GM11168 (cell line): Measurements from ENCODE around the gene NOXO1.

ENCODE experiments used
- in situ Hi-C: fragments of 300-500 bp; cut with MboI; formaldehyde crosslinking; loops from one replicate; pipeline ENCODE4 v1.12.0; 2022; ENCODE audit warnings: low sequenced_read_pairs; ENCODE audit not compliant: unreplicated experiment

Gene NOXO1

DNA sequence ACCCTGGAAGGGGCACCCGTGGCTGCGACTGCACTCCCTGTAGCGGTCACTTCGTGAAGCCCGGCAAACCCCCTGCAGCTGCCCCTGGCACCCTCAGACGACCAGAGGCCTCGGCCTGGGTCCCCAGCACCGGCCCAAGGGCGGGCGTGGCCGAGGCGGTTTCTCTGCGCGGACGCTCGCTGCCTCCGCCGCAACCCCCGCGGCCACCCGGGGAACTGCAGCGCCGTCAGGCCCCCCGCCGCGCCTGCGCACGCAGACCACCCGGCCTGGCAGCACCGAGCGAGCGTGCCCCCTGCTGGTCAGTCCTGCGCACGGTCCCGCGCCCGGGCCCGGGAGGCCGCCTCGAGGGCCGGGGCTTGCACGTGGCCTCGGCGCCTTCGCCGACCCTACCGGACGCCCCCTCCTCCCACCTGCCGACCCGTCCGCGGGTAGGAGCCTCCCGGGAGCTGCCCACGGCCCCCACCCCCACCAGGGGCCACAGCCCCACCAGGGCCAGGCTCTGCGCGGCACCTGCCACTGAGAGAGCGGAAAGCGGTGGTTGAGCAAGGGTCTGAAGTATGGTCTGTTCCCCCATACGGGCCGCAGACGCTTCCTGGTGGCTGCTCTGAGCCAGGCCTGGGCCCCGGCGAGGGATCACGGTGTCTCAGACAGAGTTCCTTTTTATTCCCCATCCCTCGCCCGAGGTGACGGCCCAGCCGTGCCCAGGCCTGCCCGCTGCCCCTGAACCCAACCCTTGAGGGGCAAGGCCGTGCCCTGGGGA, 51.5 kb downstream of the NOXO1 start:
- in situ Hi-C loops: loop anchor here (5.0 kb wide), 1 partner anchor 67 kb away; no protein-coding TSS in a partner anchor

GRCh38 chr16:1929105-1929504, 52.2 kb downstream of the NOXO1 start:
- in situ Hi-C loops: no loop called here
